A549 (cell line): Measurements from ENCODE around the gene TTYH2. TPM values are rescaled to one million over a fixed set of nuclear protein-coding genes. Genes with fewer than 3 reads are reported as not detected.

Source experiments
- ATAC-seq, 2 experiments: fragments of 200-7000 bp in 1 of 2; fragments of >200 bp in 1 of 2; cut with Nextera tagmentation in 1 of 2; cut with Tn5 transposase in 1 of 2; 3 replicates each; pipeline versions ENCODE4 v1.8.0 to v1.9.1; 2018 to 2020; ENCODE audit warnings: mild to moderate bottlenecking in 1 of 2, moderate library complexity in 1 of 2
- CTCF ChIA-PET: fragments of 300-600 bp; sonication (Branson Sonifier 250); formaldehyde crosslinking; extraction: SDS; loops from one replicate; lab custom pipeline; 2021; ENCODE audit warnings: antibody characterized with exemption, inconsistent platforms; lab: Yijun Ruan, JAX
- POLR2A ChIA-PET: fragments of 350-600 bp; formaldehyde crosslinking; extraction: SDS; loops from one replicate; lab custom pipeline; 2021; ENCODE audit warnings: antibody characterized with exemption, inconsistent platforms; lab: Yijun Ruan, JAX
- DNase-seq, 2 experiments: peaks; one replicate each; pipeline versions ENCODE4 v3.0.0 to v3.0.0-alpha.2; 2011 to 2016; ENCODE audit warnings: low read depth in 1 of 2, low spot score in 1 of 2
- FAIRE-seq: peaks from 2 replicates; lab custom pipeline; 2011; peaks lifted over from hg19 to GRCh38; lab: Jason Lieb, UNC
- H3K27ac ChIP-seq, 2 experiments: fragments of >200 bp; sonication (Bioruptor Twin); formaldehyde crosslinking; 3 replicates each; pipeline ENCODE4 v1.5.1; 2016 to 2017
- H3K4me1 ChIP-seq: fragments of >200 bp; sonication (Bioruptor Twin); formaldehyde crosslinking; 3 replicates; pipeline ENCODE4 v1.6.1; 2016
- H3K4me2 ChIP-seq: fragments of >200 bp; sonication (Bioruptor Twin); formaldehyde crosslinking; 3 replicates; pipeline ENCODE4 v1.6.1; 2016
- H3K4me3 ChIP-seq: fragments of >200 bp; sonication (Bioruptor Twin); formaldehyde crosslinking; 3 replicates; pipeline ENCODE4 v1.5.1; 2016
- H3K9me3 ChIP-seq: fragments of >200 bp; sonication (Bioruptor Twin); formaldehyde crosslinking; 3 replicates; pipeline ENCODE4 v1.6.1; 2016
- CBX8 ChIP-seq: fragments of 200-600 bp; sonication (generic); IDR thresholded peaks from 2 replicates; pipeline ENCODE4 v1.6.1; 2016
- CHD2 ChIP-seq: fragments of 150-350 bp; IDR thresholded peaks from 2 replicates; pipeline ENCODE4 v1.6.1; 2014; ENCODE audit warnings: low read length; ENCODE audit not compliant: partially characterized antibody
- CTCF ChIP-seq: fragments of >200 bp; sonication (Bioruptor Twin); formaldehyde crosslinking; IDR thresholded peaks from 3 replicates; pipeline ENCODE4 v1.5.1; 2016
- EHF ChIP-seq: fragments of 250-450 bp; sonication (Bioruptor Pico); IDR thresholded peaks from 2 replicates; pipeline ENCODE4 v1.5.0; 2020; ENCODE audit warnings: mild to moderate bottlenecking
- EP300 ChIP-seq, 2 experiments: fragments of >200 bp; sonication (Bioruptor Twin); formaldehyde crosslinking; IDR thresholded peaks; 2 replicates in 1 of 2; 3 replicates in 1 of 2; pipeline ENCODE4 v1.6.1; 2016 to 2017
- ESRRA ChIP-seq: fragments of 150-350 bp; IDR thresholded peaks from 2 replicates; pipeline ENCODE4 v1.6.1; 2014; ENCODE audit warnings: mild to moderate bottlenecking, low read length, borderline replicate concordance
- FOSL2 ChIP-seq, 2 experiments: fragments of 450-650 bp in 1 of 2; fragments of >200 bp in 1 of 2; sonication (Bioruptor Twin) in 1 of 2; formaldehyde crosslinking; IDR thresholded peaks; 2 replicates each; pipeline versions ENCODE4 v1.5.0 to v1.6.1; 2016 to 2020; ENCODE audit warnings: mild to moderate bottlenecking in 1 of 2, moderate library complexity in 1 of 2
- GATA3 ChIP-seq: IDR thresholded peaks from 2 replicates; pipeline ENCODE4 v1.6.1; 2012; ENCODE audit warnings: borderline replicate concordance
- HMGXB4 ChIP-seq: fragments of 250-450 bp; sonication (Bioruptor Pico); IDR thresholded peaks from 2 replicates; pipeline ENCODE4 v1.5.0; 2021; ENCODE audit warnings: mild to moderate bottlenecking, moderate library complexity, borderline replicate concordance
- HOXA7 ChIP-seq: fragments of 250-450 bp; sonication (Bioruptor Pico); IDR thresholded peaks from 2 replicates; pipeline ENCODE4 v1.5.0; 2020; ENCODE audit warnings: mild to moderate bottlenecking, moderate library complexity
- HOXB13 ChIP-seq: fragments of 250-450 bp; sonication (Bioruptor Pico); IDR thresholded peaks from 2 replicates; pipeline ENCODE4 v1.5.0; 2020; ENCODE audit warnings: low read depth, mild to moderate bottlenecking, moderate library complexity
- JUN ChIP-seq, 2 experiments: fragments of >200 bp; sonication (Bioruptor Twin); formaldehyde crosslinking; IDR thresholded peaks; 2 replicates in 1 of 2; 3 replicates in 1 of 2; pipeline ENCODE4 v1.6.1; 2016 to 2017
- JUNB ChIP-seq: fragments of >200 bp; sonication (Bioruptor Twin); formaldehyde crosslinking; IDR thresholded peaks from 2 replicates; pipeline ENCODE4 v1.6.1; 2016
- MAZ ChIP-seq: fragments of 150-350 bp; IDR thresholded peaks from 2 replicates; pipeline ENCODE4 v1.6.1; 2014; ENCODE audit warnings: antibody characterized with exemption, low read depth, low read length, borderline replicate concordance
- PHF8 ChIP-seq: fragments of 200-600 bp; sonication (generic); IDR thresholded peaks from 2 replicates; pipeline ENCODE4 v1.6.1; 2016; ENCODE audit warnings: low read depth, mild to moderate bottlenecking, antibody characterized with exemption, moderate library complexity, borderline replicate concordance
- POLR2A ChIP-seq: IDR thresholded peaks from 2 replicates; pipeline ENCODE4 v1.6.1; 2012; ENCODE audit warnings: mild to moderate bottlenecking, low read length
- RAD21 ChIP-seq, 2 experiments: fragments of >200 bp in 1 of 2; sonication (Bioruptor Twin) in 1 of 2; formaldehyde crosslinking in 1 of 2; IDR thresholded peaks in 1 of 2; conservative IDR thresholded peaks in 1 of 2; 2 replicates in 1 of 2; 3 replicates in 1 of 2; pipeline ENCODE4 v1.6.1; 2012 to 2018; ENCODE audit warnings: inconsistent platforms in 1 of 2
- RARB ChIP-seq: fragments of 250-450 bp; sonication (Bioruptor Pico); IDR thresholded peaks from 2 replicates; pipeline ENCODE4 v1.8.0; 2021; ENCODE audit warnings: mild to moderate bottlenecking, moderate library complexity
- RCOR1 ChIP-seq: fragments of 150-350 bp; IDR thresholded peaks from 2 replicates; pipeline ENCODE4 v1.6.1; 2014; ENCODE audit warnings: antibody characterized with exemption, low read length, low read depth
- SMC3 ChIP-seq: fragments of >200 bp; sonication (Bioruptor Twin); formaldehyde crosslinking; IDR thresholded peaks from 3 replicates; pipeline ENCODE4 v1.6.1; 2018; ENCODE audit warnings: inconsistent platforms
- SREBF2 ChIP-seq: fragments of 450-650 bp; IDR thresholded peaks from 2 replicates; pipeline ENCODE4 v1.6.1; 2014; ENCODE audit warnings: mild to moderate bottlenecking, moderate library complexity
- TFCP2L1 ChIP-seq: fragments of 250-450 bp; sonication (Bioruptor Pico); IDR thresholded peaks from 2 replicates; pipeline ENCODE4 v1.5.0; 2021; ENCODE audit warnings: mild to moderate bottlenecking
- TP53 ChIP-seq: fragments of 250-450 bp; sonication (Bioruptor Pico); IDR thresholded peaks from 2 replicates; pipeline ENCODE4 v1.5.0; 2021; ENCODE audit warnings: mild to moderate bottlenecking, moderate library complexity
- WGBS: methylation state at CpG from one replicate; pipeline ENCODE4 v1.1.6; 2017; ENCODE audit errors: missing lambda C conversion rate; 5-methylcytosine and 5-hydroxymethylcytosine counted together
- polyA plus RNA-seq, 4 experiments: library from polyadenylated mRNA; depleted of rRNA in 3 of 4; stranded (reverse); fragments of >200 nt; fragmentation: RNase III in 1 of 4; extraction: RNeasy Plus Mini Kit Qiagen cat#74134 plus additional on column Dnase treatment in 1 of 4; gene quantifications; 2 replicates in 3 of 4; 3 replicates in 1 of 4; pipeline ENCODE4 v1.2.3, GENCODE V29; 2011 to 2017
- TF ChIP-seq, protein P1 (sequence below): IDR thresholded peaks from 2 replicates; pipeline ENCODE4 v1.6.1; 2012
- TF ChIP-seq, protein P2 (sequence below): fragments of 250-450 bp; sonication (Bioruptor Pico); IDR thresholded peaks from 2 replicates; pipeline ENCODE4 v1.5.0; 2020; ENCODE audit warnings: low read depth, mild to moderate bottlenecking, moderate library complexity

TTYH2 gene
- polyA plus RNA-seq, 2 of the 4 experiments (the other 2 are of a cell fraction) = 1.4 to 1.7 TPM

DNA sequence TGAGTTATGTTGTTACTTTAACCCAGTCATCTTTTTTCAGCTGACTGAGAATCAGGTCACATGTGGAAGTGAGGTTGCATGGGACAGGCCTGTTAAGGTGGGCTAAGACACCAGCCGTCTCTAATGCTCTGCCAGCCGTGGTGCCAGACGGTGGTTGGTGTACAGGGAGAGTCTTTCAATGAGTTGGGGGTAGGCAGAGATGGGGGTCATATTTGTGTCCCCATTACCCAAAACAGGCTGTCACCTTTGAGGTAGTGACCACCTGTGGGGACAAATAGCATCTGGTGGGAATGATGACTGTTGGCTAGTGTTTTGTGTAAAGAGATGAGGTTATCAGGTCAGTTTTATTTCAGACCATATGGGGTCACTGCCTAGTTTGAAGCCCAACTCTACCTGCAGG, 8.1 kb upstream of the TTYH2 start (continued):
- no peak for TF ChIP-seq HMGXB4 (CRISPR knock-in tag)
- TF ChIP-seq JUNB = no peak

- Histone ChIP-seq H3K4me2 (peak overlapping the region; percentile 92), H3K4me1 (peaks cover 62% of the 10 kb centered on the region), H3K27ac (no peak overlapping the region), H3K9me3 (no peaks in the 10 kb centered on the region), H3K4me3 (no peak overlapping the region)
- TF ChIP-seq MAZ (no peak), PHF8 (no peak), HOXA7 (CRISPR knock-in tag) (0 out of 2 replicates have a peak, but pooled peaks have one; percentile 61), EP300 (IDR thresholded peaks at IDR 0.05) (no peak), RARB (0 out of 2 replicates have a peak, but pooled peaks have one; percentile 23)
- 89% methylated on average over 5 of the region's 5 CpGs for WGBS
- CTCF ChIA-PET = interaction anchor here (0.6 to 3.8 kb wide), 5 partner anchors 7 to 920 kb away, joined by 3 to 33 read pairs (median 3); no protein-coding TSS in a partner anchor
- POLR2A ChIA-PET = interaction anchor here (0.7 kb wide), 1 partner anchor 92 kb away, joined by 6 read pairs; no protein-coding TSS in a partner anchor
- no peak for DNase-seq
- no peak for FAIRE-seq
- no peak for ATAC-seq
These were observed 7.0 kb upstream of the TTYH2 start for GRCh38 chr17:74206332-74206818.

DNA sequence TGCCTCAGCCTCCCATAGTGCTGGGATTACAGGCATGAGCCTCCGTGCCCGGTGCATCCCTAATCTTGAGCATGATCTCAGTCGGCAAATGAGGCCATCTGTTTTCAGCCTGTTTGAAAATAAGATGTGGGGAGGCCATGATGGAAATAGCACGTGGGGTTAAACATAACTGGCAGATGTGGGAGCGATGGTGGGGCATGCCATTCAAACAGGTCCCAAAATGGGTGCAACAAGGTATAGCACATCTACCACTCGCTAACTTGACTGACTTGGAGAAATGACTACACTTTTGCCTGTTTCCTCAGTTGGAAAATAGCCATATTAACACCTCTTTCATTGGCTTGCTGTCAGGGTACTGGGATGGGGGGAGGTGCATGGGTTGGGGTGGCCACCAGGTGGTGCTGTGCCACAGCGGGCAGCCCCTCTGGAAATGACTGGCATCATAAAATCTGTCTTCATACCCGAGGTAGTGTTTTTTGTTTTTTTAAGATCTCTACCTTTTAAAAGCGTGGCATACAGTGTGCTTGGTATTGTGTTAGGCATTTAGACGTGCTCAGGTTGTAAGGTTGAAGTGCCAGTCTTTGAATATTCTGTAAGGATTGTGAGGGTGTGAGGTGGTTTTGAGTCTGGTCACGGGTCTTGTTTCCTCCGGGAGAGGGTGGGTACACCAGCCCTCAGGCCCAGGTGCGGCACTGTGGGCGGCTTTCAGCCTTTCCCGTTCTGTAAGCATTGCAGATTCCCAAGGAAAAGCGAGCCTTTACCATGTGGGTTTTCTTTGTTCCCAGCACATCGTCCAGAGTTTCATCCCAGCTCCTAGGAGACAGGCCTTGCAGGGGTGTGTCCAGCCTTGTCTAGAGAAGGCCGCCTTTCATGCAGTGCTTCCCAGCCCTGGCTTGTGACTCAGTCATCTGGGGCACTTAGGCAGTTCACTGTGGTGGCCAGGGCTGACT, 2.9 kb upstream of the TTYH2 start:
- ChIA-PET CTCF (interaction anchor here (0.7 to 8.6 kb wide), 12 partner anchors 8 to 153 kb away, joined by 3 to 62 read pairs (median 4); partner anchors contain the start of gene BTBD17), POLR2A (no interaction called here)
- H3K27ac ChIP-seq = peak overlapping the region in 1 of 2 experiments; percentile 29; a peak in 3 of 6 replicates
- H3K4me1 ChIP-seq = peaks cover 56% of the 10 kb centered on the region
- DNase-seq (peak; percentile 69 to 95), FAIRE-seq (no peak), ATAC-seq (peak; percentile 18 to 48; a peak in 5 of 6 replicates)
- WGBS = 61% methylated on average over 18 of the region's 18 CpGs
- no peak overlapping the region for H3K4me3 ChIP-seq
- no peaks in the 10 kb centered on the region for H3K9me3 ChIP-seq
- H3K4me2 ChIP-seq = no peak overlapping the region
- no peak for TF ChIP-seq RCOR1
- no peak for TF ChIP-seq CBX8
- TF ChIP-seq TFCP2L1 (CRISPR knock-in tag) = peak; percentile 83; the same call in 1 of the 2 replicates
- peak; percentile 56; the same call in 1 of the 2 replicates for TF ChIP-seq EHF
- TF ChIP-seq TP53 = peak; percentile 81; the same call in 1 of the 2 replicates
- TF ChIP-seq CTCF = peak; percentile 97
- TF ChIP-seq GATA3 = 0 out of 2 replicates have a peak, but pooled peaks have one; percentile 5
- peak; percentile 46; the same call in 2 of the 3 replicates for TF ChIP-seq SMC3
- no peak for TF ChIP-seq CHD2
- TF ChIP-seq MAZ = 0 out of 2 replicates have a peak, but pooled peaks have one; percentile 29
- no peak for TF ChIP-seq POLR2A
- peak; percentile 7; the same call in 1 of the 2 replicates for TF ChIP-seq HOXB13
- 0 out of 2 replicates have a peak, but pooled peaks have one; percentile 8 for TF ChIP-seq HMGXB4 (CRISPR knock-in tag)
- TF ChIP-seq JUN (IDR thresholded peaks at IDR 0.05) = peak; percentile 37 to 65; a peak in 3 of 5 replicates
- peak; percentile 55 to 59 for TF ChIP-seq RAD21 (conservative IDR thresholded peaks at IDR 0.05 in 1 of 2, IDR thresholded peaks at IDR 0.05 in 1 of 2)
- TF ChIP-seq FOSL2 (IDR thresholded peaks at IDR 0.05) = no peak
- TF ChIP-seq FOSL2 (CRISPR knock-in tag; IDR thresholded peaks at IDR 0.05) = peak; percentile 24
- peak; percentile 97 for TF ChIP-seq HOXA7 (CRISPR knock-in tag)
- TF ChIP-seq, protein P1, sequence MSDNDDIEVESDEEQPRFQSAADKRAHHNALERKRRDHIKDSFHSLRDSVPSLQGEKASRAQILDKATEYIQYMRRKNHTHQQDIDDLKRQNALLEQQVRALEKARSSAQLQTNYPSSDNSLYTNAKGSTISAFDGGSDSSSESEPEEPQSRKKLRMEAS = peak; percentile 68; the same call in 1 of the 2 replicates
- no peak for TF ChIP-seq ESRRA
- no peak for TF ChIP-seq SREBF2
- TF ChIP-seq, protein P2, sequence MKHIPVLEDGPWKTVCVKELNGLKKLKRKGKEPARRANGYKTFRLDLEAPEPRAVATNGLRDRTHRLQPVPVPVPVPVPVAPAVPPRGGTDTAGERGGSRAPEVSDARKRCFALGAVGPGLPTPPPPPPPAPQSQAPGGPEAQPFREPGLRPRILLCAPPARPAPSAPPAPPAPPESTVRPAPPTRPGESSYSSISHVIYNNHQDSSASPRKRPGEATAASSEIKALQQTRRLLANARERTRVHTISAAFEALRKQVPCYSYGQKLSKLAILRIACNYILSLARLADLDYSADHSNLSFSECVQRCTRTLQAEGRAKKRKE = no peak; the same call in 1 of the 2 replicates
